ENCODE data around the gene PDE6H. TPM values are rescaled to one million over a fixed set of nuclear protein-coding genes. Genes with fewer than 3 reads are reported as not detected.

The PDE6H gene
- total and polyA plus RNA-seq, 4 donors = 0.08 to 0.88 TPM; not detected in 2

DNA sequence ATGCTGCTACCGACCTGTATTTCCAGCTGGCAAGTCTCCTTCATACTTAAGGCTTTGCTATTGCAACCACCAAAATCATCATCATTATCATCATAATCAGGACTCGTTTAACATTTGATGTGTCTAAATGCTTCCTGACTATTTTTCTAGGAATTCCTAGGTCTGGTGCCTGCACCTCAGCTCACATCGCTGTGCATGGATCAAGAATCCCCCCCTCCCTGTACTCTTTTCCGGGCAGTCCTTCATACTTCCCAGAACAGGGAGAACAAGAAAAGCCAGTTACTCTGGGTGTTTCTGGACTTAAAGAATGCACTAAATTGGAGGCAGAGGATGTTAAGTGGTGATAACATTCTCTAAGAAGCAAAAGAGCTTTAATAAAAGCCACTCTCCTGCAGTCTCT lies 43.9 kb upstream of the PDE6H start:
- no peaks in the 10 kb centered on the region for H3K9me3 ChIP-seq (ENCODE audit: control insufficient read depth in 4 of 4, insufficient read depth in 3 of 4, low read length in 3 of 4)
- no peak overlapping the region for H3K9ac ChIP-seq (ENCODE audit: insufficient read depth in 1 of 2, low read length in 2 of 2)
- no peak overlapping the region for H3K27ac ChIP-seq (ENCODE audit: low read depth in 1 of 2, low read length in 1 of 2)
- DNase-seq (peak; percentile 70 to 90 (median 86)), ATAC-seq (ENCODE audit: insufficient read depth, low FRiP score) (peak; percentile 81)
- H3K27me3 ChIP-seq (ENCODE audit: control insufficient read depth in 3 of 3, insufficient read depth in 3 of 3, low read length in 2 of 3) = no peaks in the 10 kb centered on the region
- peaks cover 0 to 34% (median 10%) of the 10 kb centered on the region in 5 donors for H3K4me1 ChIP-seq (ENCODE audit: control insufficient read depth in 5 of 5, insufficient read depth in 5 of 5, low read length in 5 of 5)
- WGBS, 2 donors = 53 to 76% methylated on average over 4 of the region's 4 CpGs
- TF ChIP-seq, protein P1, sequence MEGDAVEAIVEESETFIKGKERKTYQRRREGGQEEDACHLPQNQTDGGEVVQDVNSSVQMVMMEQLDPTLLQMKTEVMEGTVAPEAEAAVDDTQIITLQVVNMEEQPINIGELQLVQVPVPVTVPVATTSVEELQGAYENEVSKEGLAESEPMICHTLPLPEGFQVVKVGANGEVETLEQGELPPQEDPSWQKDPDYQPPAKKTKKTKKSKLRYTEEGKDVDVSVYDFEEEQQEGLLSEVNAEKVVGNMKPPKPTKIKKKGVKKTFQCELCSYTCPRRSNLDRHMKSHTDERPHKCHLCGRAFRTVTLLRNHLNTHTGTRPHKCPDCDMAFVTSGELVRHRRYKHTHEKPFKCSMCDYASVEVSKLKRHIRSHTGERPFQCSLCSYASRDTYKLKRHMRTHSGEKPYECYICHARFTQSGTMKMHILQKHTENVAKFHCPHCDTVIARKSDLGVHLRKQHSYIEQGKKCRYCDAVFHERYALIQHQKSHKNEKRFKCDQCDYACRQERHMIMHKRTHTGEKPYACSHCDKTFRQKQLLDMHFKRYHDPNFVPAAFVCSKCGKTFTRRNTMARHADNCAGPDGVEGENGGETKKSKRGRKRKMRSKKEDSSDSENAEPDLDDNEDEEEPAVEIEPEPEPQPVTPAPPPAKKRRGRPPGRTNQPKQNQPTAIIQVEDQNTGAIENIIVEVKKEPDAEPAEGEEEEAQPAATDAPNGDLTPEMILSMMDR (IDR thresholded peaks at IDR 0.05; ENCODE audit: control extremely low read depth, extremely low read depth) = no peak
- no peaks in the 10 kb centered on the region for H3K36me3 ChIP-seq (ENCODE audit: control insufficient read depth in 4 of 4, insufficient read depth in 4 of 4, low read length in 4 of 4)
- no peak overlapping the region for H3K4me3 ChIP-seq

DNA sequence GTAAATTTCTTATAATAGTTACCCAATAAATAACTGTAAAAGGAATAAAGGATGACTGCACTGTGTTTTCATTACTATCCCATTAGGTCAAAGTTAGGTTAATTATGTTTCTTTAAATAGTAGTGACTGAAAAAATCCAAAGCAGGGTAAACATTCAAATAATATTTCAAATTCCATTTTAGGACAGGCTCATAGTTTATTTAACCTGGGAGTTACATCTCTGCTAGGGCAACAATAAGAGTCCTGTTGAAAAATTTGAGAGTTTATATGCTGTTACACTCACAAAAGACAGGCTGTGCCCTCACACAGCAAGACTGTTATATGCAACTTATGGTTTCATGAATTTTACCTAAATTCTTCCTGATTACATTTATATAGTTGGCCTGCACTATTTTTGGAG lies 42.5 kb upstream of the PDE6H start:
- ATAC-seq (ENCODE audit: insufficient read depth, low FRiP score) = no peak
- H3K36me3 ChIP-seq (ENCODE audit: control insufficient read depth in 4 of 4, insufficient read depth in 4 of 4, low read length in 4 of 4) = no peaks in the 10 kb centered on the region

DNA sequence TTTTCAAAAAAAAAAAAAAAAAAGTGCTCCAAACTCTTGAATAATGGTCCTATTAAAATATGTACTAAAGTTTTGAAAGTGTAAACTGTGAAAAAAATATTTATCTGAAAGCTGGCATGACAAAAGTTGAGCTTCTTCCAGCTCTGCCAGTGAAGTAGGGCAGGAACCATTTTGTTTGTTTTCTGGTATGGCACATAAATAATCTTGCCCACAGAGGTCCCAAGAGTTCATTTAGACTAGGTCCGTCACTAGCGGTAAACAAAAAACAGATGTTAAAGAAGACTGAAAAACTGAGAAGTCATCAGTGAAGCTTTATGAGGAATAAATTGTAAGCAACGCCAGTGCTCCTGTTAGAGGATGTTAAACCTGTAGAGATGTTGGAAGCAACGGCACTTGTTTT lies 41.5 kb upstream of the PDE6H start:
- no peak for ATAC-seq (ENCODE audit: insufficient read depth, low FRiP score)
- Histone ChIP-seq H3K9ac (ENCODE audit: insufficient read depth in 1 of 2, low read length in 2 of 2) (no peak overlapping the region), H3K9me3 (ENCODE audit: control insufficient read depth in 4 of 4, insufficient read depth in 3 of 4, low read length in 3 of 4) (no peaks in the 10 kb centered on the region), H3K27ac (ENCODE audit: low read depth in 1 of 2, low read length in 1 of 2) (no peak overlapping the region), H3K4me1 (ENCODE audit: control insufficient read depth in 5 of 5, insufficient read depth in 5 of 5, low read length in 5 of 5) (peaks cover 0 to 34% (median 10%) of the 10 kb centered on the region in 5 donors), H3K36me3 (ENCODE audit: control insufficient read depth in 4 of 4, insufficient read depth in 4 of 4, low read length in 4 of 4) (no peaks in the 10 kb centered on the region), H3K27me3 (ENCODE audit: control insufficient read depth in 3 of 3, insufficient read depth in 3 of 3, low read length in 2 of 3) (no peaks in the 10 kb centered on the region), H3K4me3 (no peak overlapping the region)
- TF ChIP-seq, protein P1 (IDR thresholded peaks at IDR 0.05; ENCODE audit: control extremely low read depth, extremely low read depth) = no peak
- 83 to 85% methylated on average over 4 of the region's 4 CpGs for WGBS, 2 donors
- no peak for DNase-seq

More for the DNA sequence above, 42.5 kb upstream of the PDE6H start:
- peaks cover 0 to 34% (median 10%) of the 10 kb centered on the region in 5 donors for H3K4me1 ChIP-seq (ENCODE audit: control insufficient read depth in 5 of 5, insufficient read depth in 5 of 5, low read length in 5 of 5)
- TF ChIP-seq, protein P1 (IDR thresholded peaks at IDR 0.05; ENCODE audit: control extremely low read depth, extremely low read depth) = no peak
- no peak for DNase-seq
- no peak overlapping the region for H3K27ac ChIP-seq (ENCODE audit: low read depth in 1 of 2, low read length in 1 of 2)
- H3K4me3 ChIP-seq = no peak overlapping the region
- no peak overlapping the region for H3K9ac ChIP-seq (ENCODE audit: insufficient read depth in 1 of 2, low read length in 2 of 2)
- no peaks in the 10 kb centered on the region for H3K9me3 ChIP-seq (ENCODE audit: control insufficient read depth in 4 of 4, insufficient read depth in 3 of 4, low read length in 3 of 4)
- no peaks in the 10 kb centered on the region for H3K27me3 ChIP-seq (ENCODE audit: control insufficient read depth in 3 of 3, insufficient read depth in 3 of 3, low read length in 2 of 3)

Measured in lung (tissue), 12 donors.